Measurements from ENCODE around the gene UCK2. TPM values are rescaled to one million over a fixed set of nuclear protein-coding genes. Genes with fewer than 3 reads are reported as not detected.

The UCK2 gene
- total RNA-seq, 1 experiment from 2014 or later = 77.9 TPM

DNA sequence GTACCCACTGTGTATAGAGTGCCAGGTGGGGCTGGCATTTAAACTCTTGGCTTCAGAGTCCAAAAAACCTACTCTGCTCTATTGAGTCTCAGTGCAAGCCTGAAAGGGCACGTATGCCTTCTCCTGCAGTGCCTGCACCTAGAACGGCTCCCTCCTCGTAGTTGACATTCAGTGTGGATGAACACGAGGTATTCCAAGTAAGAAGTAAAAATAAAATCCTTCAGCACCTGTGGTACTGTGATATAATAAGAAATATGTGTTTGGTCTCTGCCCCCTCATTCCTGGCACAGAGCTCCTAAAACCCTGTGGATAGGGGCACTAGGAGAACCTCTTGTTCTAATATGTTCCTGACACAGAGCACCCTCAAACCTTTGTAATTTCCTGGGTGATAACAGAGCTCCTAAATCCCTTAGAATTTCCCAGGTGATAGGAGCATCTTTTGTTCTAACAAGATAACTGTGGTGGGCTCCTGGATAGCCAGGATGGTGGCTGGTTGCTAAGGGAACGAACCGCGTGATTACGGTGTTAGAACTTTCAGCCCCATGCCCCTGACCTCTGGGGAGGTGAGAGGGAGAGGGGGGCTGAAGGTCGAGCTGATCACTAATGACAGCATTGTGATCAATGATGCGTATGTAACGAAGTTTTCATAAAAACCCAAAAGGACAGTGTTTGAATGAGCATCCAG, 16.8 kb downstream of the UCK2 start:
- no peaks in the 10 kb centered on the region for H4K20me1 ChIP-seq (ENCODE audit: control insufficient read depth, insufficient read depth, insufficient read length)
- Mint-ChIP-seq H3K36me3 (ENCODE audit: insufficient read depth in 1 of 3, low read depth in 3 of 3) (peaks cover 13 to 20% (median 15%) of the 10 kb centered on the region in 3 experiments), H3K4me1 (peaks cover 34 to 40% of the 10 kb centered on the region in 2 experiments)

More for the DNA sequence above, 16.8 kb downstream of the UCK2 start:
- Histone ChIP-seq H2AK5ac (ENCODE audit: insufficient read length, low read length) (no peak overlapping the region), H3K23ac (ENCODE audit: insufficient read length, low read depth, low read length) (no peak overlapping the region), H3K4ac (ENCODE audit: low read depth, low read length) (no peak overlapping the region), H4K91ac (ENCODE audit: insufficient read length, low read depth, low read length) (no peak overlapping the region), H3K9ac (ENCODE audit: extremely low read depth, insufficient read length, low read length) (no peak overlapping the region), H3K18ac (ENCODE audit: insufficient read length, low read depth, low read length) (no peak overlapping the region), H4K8ac (replicated peaks; ENCODE audit: insufficient read length, low read depth, low read length) (no peak overlapping the region), H2BK5ac (ENCODE audit: insufficient read length, low read length) (no peak overlapping the region), H2AFZ (ENCODE audit: low read length) (no peak overlapping the region), H2BK12ac (ENCODE audit: insufficient read length, low read depth, low read length) (no peak overlapping the region), H3K27me3 (ENCODE audit: insufficient read depth, low read length) (no peaks in the 10 kb centered on the region), H3K79me2 (ENCODE audit: insufficient read depth, low read length) (peaks cover 87% of the 10 kb centered on the region), H2BK20ac (ENCODE audit: low read depth, low read length, poor library complexity, severe bottlenecking) (no peak overlapping the region), H3K9me3 (ENCODE audit: control insufficient read depth, low read depth, low read length) (no peaks in the 10 kb centered on the region), H2BK15ac (ENCODE audit: low read depth, low read length) (no peak overlapping the region), H3K23me2 (ENCODE audit: insufficient read length, low read depth, low read length, poor library complexity, severe bottlenecking) (no peaks in the 10 kb centered on the region), H3K4me2 (ENCODE audit: insufficient read depth, insufficient read length, low read length) (no peak overlapping the region), H4K5ac (ENCODE audit: insufficient read length, low read depth, low read length) (no peak overlapping the region), H3K56ac (ENCODE audit: insufficient read length, low read depth, low read length) (no peak overlapping the region), H3K4me1 (ENCODE audit: insufficient read depth, low read length) (peaks cover 7% of the 10 kb centered on the region; the same call in 1 of the 2 replicates), H3K79me1 (ENCODE audit: insufficient read depth, low read depth, low read length, poor library complexity, severe bottlenecking) (peaks cover 4% of the 10 kb centered on the region), H3T11ph (ENCODE audit: low read length) (no peak overlapping the region), H3K27ac (ENCODE audit: insufficient read length, low read depth, low read length) (no peak overlapping the region), H3K14ac (ENCODE audit: insufficient read depth, low read length) (no peak overlapping the region), H2BK120ac (ENCODE audit: low read depth, low read length, poor library complexity, severe bottlenecking) (no peak overlapping the region)
- Mint-ChIP-seq H3K4me3 (no peak overlapping the region), H3K27ac (no peak overlapping the region; a peak in 1 of 7 replicates), H3K27me3 (ENCODE audit: low read depth) (no peaks in the 10 kb centered on the region), H3K9me3 (peaks cover 0 to 2% of the 10 kb centered on the region in 2 experiments; a peak in 1 of 5 replicates)
- no peak for DNase-seq
- no CpG with 5 or more reads among the region's 11 CpGs for WGBS (ENCODE audit: extremely low coverage, insufficient read length, low lambda C conversion rate)
- TF ChIP-seq, protein P1, sequence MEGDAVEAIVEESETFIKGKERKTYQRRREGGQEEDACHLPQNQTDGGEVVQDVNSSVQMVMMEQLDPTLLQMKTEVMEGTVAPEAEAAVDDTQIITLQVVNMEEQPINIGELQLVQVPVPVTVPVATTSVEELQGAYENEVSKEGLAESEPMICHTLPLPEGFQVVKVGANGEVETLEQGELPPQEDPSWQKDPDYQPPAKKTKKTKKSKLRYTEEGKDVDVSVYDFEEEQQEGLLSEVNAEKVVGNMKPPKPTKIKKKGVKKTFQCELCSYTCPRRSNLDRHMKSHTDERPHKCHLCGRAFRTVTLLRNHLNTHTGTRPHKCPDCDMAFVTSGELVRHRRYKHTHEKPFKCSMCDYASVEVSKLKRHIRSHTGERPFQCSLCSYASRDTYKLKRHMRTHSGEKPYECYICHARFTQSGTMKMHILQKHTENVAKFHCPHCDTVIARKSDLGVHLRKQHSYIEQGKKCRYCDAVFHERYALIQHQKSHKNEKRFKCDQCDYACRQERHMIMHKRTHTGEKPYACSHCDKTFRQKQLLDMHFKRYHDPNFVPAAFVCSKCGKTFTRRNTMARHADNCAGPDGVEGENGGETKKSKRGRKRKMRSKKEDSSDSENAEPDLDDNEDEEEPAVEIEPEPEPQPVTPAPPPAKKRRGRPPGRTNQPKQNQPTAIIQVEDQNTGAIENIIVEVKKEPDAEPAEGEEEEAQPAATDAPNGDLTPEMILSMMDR (conservative IDR thresholded peaks at IDR 0.05) = no peak
